HG02884 (cell line): ENCODE data around the gene CHAD.
"Not testable (repeated sequence)": the region's sequence is repeated elsewhere in the genome, so short reads cannot be mapped to it uniquely, and the experiment has no call there.

Experiments
- ATAC-seq: cut with Tn5 transposase; IDR thresholded peaks from one replicate; pipeline ENCODE4 v1.9.1; 2021; ENCODE audit warnings: mild to moderate bottlenecking, moderate library complexity; ENCODE audit not compliant: unreplicated experiment

CHAD gene

DNA sequence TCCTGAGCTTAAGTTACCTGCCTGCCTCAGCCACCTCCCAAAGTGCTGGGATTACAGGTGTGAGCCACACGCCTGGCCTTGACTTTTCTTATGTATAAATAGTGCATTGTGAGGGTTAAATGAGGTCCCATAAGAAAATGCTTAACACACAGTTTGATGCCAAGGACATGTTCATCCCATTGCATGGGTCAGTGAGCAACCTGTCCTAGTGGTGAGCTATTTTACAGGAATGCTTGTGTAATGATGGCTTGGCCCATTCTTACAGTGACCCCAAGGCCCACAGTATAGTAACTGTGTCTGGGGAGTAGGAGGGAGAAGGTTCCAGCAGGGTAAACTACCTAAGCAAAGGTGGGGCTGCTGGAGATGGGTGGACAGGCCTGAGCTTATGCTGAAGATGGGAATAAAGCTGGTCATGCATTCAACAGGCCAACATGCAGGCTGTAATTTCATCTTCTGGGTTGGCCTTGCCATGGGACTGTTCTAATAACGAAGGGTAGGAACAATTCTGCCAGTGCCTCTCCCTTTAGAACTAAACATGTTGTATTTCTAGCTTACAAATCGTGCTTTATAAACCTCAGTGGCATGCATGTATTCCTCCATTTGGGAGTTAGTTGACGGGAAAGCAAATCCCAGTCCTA, 36.4 kb downstream of the CHAD start:
- ATAC-seq: no peak

DNA sequence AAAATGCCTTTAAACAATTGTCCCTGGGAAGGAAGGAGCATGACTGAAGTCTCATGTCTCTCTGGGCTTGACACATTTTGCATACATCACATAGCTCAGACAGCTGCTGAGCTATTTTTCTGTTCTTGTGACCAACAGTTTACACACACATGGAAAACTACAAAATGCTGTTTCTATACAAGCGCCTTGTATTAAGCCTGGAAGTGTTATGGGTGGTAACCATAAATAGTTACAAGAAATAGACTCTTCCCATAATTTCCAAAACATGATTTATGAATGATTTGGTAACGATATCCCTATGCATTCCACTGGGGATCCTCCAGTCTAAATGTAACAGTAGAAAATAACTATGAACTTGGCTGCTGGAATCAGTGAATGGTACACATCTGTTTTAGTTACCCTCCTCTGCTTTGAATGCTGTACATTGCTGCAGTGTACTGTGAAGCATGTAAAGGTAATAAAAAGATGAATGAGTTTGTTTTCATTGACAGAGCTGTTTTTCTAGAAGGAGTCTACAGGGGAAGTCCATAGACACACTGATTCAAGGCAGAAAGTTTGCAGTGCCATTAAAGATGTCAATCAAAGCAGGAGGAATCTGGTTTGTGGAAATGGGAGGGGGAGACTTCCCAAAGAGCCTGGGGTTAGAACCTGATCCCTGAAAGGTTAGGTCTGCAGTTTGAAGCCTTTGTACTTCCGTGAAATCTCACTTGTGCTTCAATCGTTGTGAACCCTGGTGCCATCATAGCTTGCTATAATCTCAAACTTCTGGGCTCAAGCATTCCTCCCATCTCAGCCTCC, 37.7 kb downstream of the CHAD start:
- no peak for ATAC-seq

DNA sequence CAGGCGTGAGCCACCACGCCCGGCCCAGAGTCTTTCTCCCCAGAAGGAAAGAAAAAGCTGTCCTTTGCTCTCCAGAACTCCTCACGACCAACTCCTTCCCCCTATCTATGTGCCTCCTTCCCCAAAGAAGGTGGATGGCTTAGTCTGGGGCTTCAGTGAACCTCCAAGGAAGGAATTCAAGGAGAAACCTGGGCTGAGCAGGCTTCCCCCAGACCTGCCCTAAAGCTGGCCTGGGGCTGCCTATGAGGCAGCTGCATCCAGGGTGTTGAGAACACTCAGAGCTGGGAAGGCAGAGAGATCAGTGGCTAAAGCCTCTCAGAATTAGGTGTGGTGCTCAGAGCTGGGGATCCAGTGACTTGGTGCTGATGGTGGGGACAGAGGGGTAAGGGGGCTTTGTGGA, 38.9 kb downstream of the CHAD start:
- ATAC-seq: no peak

DNA sequence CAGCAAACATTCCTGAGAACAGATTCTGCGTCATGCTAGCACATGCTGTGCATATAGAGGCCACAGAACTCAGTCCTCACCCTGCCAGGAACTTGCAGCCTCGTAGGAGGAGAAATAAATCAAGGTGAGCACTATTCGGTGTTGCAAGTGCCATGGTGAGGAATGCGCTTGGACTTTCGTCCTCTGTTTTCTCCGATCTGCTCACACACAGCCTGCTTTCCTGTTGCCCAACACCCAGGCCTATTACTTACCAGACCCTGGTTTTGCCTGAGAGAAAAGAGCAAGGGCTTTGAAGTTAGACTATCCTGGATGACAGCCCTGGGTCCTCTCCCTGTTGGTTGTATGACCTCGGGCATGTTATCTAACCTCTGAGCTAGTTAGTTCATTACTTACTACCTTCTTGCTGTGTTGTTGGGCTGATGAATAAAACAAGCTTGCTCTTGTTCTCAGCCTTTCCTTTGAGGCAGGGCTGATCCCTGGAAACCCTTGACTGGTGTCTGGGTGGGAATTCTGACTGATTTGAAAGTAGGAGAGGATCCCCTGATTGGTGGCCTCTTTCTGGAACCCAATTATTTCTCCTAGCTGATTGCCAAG, 39.8 kb downstream of the CHAD start:
- no peak for ATAC-seq

DNA sequence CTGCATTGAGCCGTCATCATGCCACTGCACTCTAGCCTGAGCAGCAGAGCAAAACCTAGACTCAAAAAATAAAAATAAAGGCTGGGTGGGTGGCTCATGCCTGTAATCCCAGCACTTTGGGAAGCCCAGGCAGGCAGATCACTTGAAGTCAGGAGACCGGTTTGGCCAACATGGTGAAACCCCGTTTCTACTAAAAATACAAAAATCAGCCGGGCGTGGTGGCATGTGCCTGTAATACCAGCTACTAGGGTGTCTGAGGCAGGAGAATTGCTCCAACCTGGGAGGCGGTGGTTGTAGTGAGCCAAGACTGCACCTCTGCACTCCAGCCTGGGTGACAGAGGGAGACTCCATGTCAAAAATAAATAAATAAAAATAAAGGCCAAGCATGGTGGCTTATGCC, 40.6 kb downstream of the CHAD start:
- ATAC-seq: not testable (repeated sequence)

DNA sequence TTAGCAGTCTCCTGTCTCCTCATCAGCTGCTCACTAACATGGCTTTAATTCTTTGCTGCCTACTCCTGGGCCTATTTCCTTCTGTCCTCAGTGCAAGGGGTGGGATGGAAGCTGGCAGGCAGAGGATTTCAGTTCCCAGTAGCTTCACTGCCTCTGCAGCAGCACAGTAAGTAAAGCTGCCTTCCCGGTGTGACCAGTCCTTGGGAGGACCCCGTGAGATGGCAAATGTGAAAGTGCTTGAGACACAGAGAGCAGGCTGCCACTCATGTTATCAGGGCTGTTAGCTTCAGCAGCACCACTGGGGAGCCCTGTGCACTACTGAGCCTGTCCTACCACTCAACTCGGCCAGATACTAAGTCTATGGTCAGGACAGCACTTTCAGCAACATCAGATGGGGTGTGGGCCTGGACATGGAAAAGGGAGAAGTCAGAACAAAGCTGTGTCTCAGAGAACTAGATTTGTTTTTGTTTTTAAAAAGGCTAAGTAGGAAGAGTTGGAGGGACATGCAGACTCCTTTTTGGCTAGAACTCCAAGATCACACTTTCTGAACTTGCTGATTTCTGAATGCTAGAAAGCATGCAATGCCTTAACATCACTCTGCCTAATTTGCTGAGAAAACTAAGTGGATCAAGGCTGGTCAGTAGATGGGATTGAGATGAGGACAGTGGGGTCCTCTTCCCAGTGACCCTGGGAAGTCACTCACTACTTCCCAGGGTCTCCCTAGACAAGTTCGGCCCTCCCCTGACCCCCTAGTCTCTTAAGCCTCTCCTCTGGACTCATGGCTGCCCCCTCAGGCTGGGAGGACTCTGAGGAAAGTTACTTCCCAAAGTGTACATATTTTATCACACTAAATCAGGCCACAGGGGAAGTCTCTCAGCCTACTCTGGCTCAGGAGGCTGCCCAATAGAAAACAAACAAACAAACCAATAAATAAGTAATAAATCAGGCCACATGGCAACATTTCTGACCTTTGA, 41.6 kb downstream of the CHAD start:
- ATAC-seq: no peak

DNA sequence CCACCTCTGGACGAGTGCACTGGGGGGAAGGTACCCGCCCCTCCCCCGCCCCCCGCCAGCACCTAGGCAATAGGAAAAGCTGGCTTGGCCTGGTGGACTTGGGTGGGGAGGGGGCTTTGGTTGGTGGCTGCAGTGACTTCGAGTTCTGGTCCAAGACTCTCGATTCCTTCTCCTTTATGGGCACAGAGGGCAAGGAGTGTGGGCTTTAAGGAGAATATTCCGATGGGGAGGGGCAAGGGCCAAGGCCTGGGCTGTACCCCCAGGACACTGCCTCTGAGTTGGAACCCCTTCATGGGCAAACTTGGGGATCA, 42.3 kb downstream of the CHAD start:
- no peak for ATAC-seq

DNA sequence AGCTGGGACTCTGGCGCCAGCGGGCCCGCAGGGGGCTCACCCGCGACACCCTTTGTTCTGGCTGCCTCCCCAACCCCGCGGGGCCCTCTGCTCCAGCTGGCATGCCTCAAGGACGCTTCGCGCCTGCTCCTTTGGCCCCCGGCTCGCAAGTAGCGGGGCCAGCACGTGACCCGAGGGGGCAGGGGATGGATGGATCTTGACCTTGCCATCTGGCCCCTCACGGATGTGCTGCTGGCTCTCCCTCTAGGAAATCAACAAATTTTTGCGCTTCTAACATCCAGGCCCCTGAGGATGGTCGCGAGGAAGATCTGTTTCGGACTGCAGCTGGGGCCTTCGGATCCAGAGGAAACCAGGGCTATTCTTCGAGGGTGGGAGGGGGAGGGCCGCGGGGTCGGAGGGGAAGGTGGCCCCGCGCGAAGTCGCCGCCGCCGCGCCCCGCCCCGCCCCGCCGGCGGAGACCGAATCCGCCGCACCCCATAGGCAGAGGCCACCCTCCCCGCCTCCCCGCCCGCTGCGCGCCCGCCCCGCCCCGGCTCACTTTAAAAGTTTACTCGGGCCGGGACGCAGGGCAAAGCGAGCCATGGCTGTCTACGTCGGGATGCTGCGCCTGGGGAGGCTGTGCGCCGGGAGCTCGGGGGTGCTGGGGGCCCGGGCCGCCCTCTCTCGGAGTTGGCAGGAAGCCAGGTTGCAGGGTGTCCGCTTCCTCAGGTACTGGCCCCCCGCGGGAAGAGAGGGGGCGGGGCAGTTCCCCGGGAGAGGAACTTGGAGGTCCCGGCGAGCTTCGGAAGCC, 42.8 kb downstream of the CHAD start, which contains the start of gene ACSF2:
ACSF2 (plus strand) TSS at position 537 of the 790 bp plus-strand sequence; CDS start at position 581, 44 bp downstream.
- peak; percentile 37 for ATAC-seq

DNA sequence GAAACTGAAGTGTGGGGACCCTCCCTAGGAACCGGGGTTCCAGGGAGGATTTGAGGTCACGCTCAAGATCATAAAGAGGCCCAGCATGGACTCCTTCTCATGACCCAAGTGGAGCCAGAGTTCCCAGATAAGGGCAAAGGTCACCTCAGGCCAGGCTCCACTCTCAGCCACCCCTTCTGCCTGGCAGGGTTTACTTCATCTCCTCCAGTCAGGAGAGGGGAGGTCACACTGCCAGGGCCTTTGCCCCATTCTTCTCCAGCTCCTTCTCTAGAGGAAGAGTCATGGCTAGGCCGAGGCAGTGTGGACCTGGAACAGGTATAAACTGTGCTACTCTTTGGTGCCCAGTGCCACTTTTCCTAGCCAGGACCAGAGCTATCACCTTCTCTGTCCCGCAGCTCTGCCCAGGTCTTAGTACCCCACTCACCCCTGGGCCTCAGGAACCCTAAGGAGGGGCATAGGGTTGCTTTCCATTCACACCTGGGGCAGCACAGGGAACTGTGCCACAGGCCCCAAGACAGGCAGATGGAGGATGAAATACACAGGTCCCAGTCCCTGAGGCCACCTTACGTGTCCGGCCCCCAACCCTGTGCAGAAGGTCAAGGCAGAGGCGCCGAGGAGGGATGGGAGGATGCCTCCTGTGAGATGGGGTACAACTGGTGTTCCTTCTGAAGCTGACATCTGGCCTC, 43.5 kb downstream of the CHAD start:
- no peak for ATAC-seq

DNA sequence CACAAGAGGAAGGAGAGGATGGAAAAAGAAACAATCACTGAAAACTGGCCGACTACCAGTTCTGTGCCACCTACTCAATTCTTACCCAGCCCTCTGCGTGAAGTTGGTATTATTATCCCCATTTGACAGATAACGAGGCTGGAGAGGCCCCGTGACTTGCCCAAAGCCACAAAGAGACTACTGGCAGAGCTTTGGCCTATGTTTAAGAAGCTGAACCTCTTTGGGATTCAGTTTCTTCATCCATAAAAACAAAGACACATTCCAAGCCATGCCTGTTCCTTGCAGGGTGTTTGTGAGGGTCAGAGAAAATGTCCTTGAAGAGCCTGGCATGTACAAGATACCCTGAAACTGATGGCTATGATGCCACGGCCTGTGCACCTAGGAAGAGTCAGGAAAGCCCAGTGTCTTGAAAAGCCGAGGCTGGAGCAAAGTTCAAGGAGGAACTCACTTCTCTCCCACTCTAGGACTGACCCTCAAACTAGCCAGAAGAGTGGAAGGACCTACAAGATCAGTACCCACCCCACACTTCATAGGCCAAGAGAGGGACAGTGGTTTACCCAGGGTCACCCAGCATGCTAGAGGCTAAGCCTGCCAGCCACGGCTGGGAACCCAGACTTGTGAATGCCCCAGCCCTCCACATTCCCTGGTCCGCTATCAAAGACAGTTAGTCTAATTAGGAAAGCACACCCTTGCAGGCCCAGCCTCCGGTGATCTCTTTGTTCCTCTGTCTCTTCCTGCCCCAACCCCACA, 44.3 kb downstream of the CHAD start:
- ATAC-seq: no peak

DNA sequence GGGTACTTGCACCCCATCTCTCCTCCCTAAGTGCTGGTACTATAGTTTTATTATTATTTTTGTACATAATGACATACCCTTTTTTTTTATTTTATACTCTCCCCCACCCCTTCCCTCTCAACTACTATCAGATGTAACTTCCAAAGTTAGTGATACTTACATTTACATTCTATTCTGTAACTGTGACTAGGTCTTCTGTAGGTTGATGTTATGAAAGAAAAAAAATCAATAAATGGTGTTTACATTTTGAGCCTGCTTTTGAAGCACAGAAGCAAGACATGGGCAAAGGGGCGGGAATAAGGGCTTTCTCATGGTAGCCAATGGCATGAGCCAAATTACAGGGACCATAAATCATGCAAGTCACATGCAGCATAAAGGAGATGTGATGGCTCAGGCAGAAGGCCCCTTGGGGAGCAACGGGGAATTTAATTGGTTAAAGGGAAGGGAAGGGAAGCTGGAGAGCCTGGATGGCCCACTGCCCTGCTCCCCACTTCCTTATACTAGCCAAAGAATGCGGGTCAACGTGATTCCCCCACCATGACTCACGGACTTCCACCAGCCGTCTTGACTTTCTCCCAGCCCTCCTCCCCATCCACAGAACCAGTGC, 45.0 kb downstream of the CHAD start:
- no peak for ATAC-seq

DNA sequence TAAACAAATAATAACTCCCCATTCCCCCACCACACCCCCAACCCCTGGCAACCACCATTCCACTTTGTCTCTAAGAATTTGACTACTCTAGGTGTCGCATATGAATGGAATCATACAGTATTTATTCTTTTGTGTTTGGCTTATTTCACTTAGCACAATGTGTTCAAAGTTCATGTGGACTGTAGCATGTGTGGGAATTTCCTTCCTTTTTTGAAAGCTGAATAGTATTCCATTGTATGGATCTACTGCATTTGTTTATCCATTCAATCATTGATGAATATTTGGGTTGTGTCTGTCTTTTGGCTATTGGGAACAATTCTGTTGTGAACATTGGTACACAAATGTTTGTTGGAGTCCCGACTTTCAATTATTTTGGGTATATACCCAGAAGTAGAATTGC, 45.9 kb downstream of the CHAD start:
- no peak for ATAC-seq

DNA sequence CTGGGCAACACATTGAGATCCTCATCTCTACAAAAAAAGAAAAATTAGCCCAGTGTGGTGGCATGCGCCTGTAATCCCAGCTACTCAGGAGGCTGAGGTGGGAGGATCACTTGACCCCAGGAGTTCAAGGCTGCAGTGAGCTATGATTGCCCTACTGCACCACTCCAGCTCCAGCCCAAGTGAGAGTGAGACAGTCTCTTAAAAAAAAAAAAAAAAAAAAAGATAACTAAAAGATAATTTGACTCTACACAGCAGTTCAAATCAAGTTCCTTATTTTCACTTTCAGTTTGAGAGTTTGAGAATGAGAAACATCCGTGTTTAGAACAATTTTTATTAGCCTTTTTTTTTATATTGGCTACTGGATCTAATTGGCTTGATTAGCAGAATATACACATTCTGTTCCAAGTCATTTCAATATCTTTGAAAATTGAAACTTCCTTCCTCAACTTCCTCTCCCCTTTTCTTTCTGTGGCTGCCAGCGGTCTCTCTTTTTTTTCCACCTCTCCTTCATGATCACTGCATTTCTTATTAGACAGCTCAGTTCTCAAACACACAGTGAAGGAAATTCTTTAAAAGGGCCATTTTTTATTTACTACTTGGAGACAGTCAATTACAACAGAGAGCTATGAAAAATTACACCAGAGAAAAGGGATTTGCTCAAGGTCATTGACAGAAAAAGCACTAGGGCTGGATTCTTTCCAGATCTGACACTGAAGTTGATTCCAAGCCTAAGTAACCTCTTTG, 47.2 kb downstream of the CHAD start:
- no peak for ATAC-seq

DNA sequence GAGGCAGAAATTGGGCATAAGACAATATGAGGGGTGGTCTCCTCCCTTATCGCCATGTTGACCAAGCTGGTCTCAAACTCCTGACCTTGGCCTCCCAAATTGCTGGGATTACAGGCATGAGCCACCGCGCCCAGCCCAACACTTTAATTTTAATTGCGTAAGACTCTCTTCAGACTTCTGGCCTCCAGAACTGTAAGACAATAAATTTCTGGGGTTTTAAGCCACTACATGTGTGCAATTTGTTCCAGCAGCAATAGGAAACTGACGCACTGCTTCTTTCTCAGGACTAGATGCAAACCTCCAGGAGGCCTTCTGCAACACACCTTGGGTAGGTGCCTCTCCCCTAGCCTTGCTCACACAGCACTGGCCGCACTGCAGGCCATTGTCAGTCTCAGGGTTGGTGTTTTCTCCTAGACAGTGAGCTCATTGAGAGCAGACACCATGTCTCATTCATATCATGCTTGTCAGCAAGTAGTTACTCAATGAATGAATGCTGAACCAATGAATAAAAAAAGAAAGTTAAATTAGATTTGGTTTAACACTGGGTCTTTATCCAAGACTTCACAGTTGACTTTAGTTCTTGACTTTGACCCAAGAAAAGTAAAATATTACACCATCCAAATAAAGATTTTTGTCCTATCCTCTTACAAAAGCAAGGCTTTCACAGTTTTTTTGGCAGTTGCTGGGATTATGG, 48.1 kb downstream of the CHAD start:
- ATAC-seq: no peak

DNA sequence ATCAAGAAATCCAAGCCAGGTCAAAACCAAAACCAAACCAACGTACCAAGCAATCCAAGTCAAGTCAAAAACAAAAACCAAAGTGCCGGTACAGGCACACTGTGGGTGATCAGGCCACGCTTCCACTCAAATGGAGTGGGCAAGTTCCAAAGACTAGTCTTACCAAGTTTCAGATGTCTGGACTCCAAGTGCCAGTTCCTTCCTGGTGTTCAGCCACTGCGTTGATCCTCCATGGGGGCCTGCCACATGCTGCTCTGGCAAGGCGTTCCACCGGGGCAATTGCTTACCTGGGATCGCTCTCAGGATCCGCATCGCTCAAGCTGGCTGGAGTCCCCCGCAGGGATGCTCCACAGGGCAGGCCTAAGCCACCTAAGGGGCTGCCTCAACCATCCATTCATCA, 49.1 kb downstream of the CHAD start:
- not testable (repeated sequence) for ATAC-seq

DNA sequence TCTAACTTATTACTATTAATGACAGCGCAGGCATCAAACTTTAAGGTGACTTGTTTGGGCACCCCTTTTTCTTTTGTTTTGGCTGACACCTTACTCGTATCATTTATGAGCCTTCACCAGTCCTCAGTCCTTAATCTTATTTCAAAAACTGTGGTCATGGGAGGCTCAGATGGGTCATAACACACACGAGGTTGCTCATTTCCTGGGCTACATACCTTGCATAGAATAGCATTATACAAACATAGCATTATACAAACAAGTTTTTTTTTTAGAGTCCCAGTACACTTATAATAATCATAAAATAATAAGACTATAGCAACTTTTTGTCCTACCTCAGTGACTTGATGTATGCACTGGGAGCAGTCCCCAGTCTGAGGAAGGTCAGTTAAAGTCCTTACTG, 53.9 kb downstream of the CHAD start:
- no peak for ATAC-seq
